Nephron (organoid): Measurements from ENCODE around the gene ADSS1.

Source experiments
- H3K27ac Mint-ChIP-seq, 3 experiments: 2 replicates each; pipeline ENCODE4 v1.8.0; 2020; ENCODE audit warnings: mixed read lengths in 3 of 3, mild to moderate bottlenecking in 2 of 3, moderate library complexity in 1 of 3
- H3K27me3 Mint-ChIP-seq: 2 replicates; pipeline ENCODE4 v1.8.0; 2021; ENCODE audit warnings: low read depth, mild to moderate bottlenecking, moderate library complexity, mixed read lengths
- H3K36me3 Mint-ChIP-seq: 2 replicates; pipeline ENCODE4 v1.8.0; 2020; ENCODE audit warnings: low read depth, mixed read lengths
- H3K4me1 Mint-ChIP-seq: 2 replicates; pipeline ENCODE4 v1.8.0; 2020; ENCODE audit warnings: mixed read lengths
- H3K4me3 Mint-ChIP-seq, 3 experiments: 2 replicates each; pipeline ENCODE4 v1.8.0; 2020; ENCODE audit warnings: mild to moderate bottlenecking in 3 of 3, mixed read lengths in 3 of 3, moderate library complexity in 2 of 3
- H3K9me3 Mint-ChIP-seq: 2 replicates; pipeline ENCODE4 v1.8.0; 2020; ENCODE audit warnings: mixed read lengths
- TF ChIP-seq, protein P1 (sequence below), 3 experiments: fragments of 200-600 bp; sonication (generic); IDR thresholded peaks; one replicate each; pipeline ENCODE4 v1.5.0; 2021; ENCODE audit warnings: antibody characterized with exemption in 3 of 3; ENCODE audit not compliant: unreplicated experiment in 3 of 3

The ADSS1 gene

DNA sequence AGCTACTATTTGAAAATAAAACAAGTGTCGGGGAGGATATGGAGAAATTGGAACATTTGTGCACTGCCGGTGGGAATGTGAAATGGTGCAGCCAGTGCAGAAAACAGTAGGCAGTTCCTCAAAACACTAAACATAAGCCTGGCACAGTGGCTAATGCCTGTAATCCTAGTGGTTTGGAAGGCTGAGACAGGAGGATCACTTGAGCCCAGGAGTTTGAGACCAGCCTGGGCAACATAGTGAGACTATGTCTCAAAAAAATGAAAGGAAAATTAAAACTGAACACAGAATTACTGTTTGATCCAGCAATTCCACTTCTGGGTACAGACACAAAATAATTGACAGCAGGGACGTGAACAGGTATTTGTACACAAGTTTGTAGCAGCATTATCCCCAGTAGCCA lies 41.5 kb downstream of the ADSS1 start:
- TF ChIP-seq, protein P1, sequence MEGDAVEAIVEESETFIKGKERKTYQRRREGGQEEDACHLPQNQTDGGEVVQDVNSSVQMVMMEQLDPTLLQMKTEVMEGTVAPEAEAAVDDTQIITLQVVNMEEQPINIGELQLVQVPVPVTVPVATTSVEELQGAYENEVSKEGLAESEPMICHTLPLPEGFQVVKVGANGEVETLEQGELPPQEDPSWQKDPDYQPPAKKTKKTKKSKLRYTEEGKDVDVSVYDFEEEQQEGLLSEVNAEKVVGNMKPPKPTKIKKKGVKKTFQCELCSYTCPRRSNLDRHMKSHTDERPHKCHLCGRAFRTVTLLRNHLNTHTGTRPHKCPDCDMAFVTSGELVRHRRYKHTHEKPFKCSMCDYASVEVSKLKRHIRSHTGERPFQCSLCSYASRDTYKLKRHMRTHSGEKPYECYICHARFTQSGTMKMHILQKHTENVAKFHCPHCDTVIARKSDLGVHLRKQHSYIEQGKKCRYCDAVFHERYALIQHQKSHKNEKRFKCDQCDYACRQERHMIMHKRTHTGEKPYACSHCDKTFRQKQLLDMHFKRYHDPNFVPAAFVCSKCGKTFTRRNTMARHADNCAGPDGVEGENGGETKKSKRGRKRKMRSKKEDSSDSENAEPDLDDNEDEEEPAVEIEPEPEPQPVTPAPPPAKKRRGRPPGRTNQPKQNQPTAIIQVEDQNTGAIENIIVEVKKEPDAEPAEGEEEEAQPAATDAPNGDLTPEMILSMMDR (IDR thresholded peaks at IDR 0.05; ENCODE audit: unreplicated experiment in 3 of 3) = no peak
- Mint-ChIP-seq H3K9me3 (peaks cover 14% of the 10 kb centered on the region), H3K36me3 (peaks cover 57% of the 10 kb centered on the region), H3K27me3 (no peaks in the 10 kb centered on the region), H3K4me1 (peaks cover 8% of the 10 kb centered on the region), H3K4me3 (no peak overlapping the region), H3K27ac (no peak overlapping the region)

DNA sequence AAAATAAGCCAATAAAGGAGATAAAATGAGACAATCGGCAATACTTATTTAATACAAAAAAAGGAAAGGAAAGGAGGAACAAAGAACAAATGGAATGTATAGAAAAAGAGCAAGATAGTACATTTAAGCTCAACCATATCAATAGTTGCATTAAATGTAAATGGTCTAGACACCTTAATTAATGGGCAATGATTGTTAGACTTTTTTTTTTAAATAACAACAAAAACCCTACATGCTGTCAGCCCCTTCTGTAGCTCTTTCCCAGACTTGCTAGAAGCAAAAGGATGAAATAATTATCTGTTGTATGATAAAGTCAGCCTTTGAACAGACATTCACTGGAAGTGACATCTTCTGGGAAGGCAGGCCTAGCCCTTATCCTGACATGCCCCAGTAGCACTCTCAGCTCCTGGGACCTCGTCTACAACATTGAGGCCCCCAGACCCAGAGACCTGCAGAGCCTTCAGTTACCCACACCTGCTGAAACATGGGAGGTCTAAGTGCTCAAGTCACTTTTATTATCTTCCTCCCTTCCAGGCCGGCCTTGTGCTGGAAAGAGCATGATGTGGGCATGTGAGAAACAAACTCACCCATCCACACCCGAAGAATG lies 42.3 kb downstream of the ADSS1 start:
- Mint-ChIP-seq H3K36me3 (peaks cover 58% of the 10 kb centered on the region), H3K27me3 (no peaks in the 10 kb centered on the region), H3K27ac (no peak overlapping the region), H3K9me3 (peaks cover 11% of the 10 kb centered on the region), H3K4me1 (peaks cover 8% of the 10 kb centered on the region), H3K4me3 (no peak overlapping the region)
- TF ChIP-seq, protein P1 (IDR thresholded peaks at IDR 0.05; ENCODE audit: unreplicated experiment in 3 of 3) = no peak

GRCh38 chr14:104766863-104767633 lies 43.0 kb downstream of the ADSS1 start:
- no peaks in the 10 kb centered on the region for H3K27me3 Mint-ChIP-seq
- H3K27ac Mint-ChIP-seq = no peak overlapping the region
- TF ChIP-seq, protein P1 (IDR thresholded peaks at IDR 0.05; ENCODE audit: unreplicated experiment in 3 of 3) = no peak
- peaks cover 57% of the 10 kb centered on the region for H3K36me3 Mint-ChIP-seq
- peaks cover 8% of the 10 kb centered on the region for H3K4me1 Mint-ChIP-seq
- no peak overlapping the region for H3K4me3 Mint-ChIP-seq
- H3K9me3 Mint-ChIP-seq = peaks cover 10% of the 10 kb centered on the region

DNA sequence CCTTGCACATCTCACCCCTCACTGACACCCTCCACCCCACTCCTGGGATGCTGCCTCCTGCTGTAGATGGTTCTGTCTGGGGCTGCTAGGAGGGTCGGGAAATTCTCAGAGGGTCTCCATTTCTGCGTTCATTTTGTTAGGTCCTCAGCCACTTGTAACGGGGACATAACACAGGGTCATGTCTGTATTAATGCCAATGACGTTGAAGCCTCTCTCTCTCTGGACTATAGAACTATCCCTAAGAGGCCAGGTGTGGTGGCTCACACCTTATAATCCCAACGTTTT lies 43.5 kb downstream of the ADSS1 start:
- peaks cover 6% of the 10 kb centered on the region for H3K9me3 Mint-ChIP-seq
- H3K27ac Mint-ChIP-seq = peak overlapping the region in 1 of 3 experiments; percentile 25
- H3K4me3 Mint-ChIP-seq = no peak overlapping the region
- TF ChIP-seq, protein P1 (IDR thresholded peaks at IDR 0.05; ENCODE audit: unreplicated experiment in 3 of 3) = no peak
- H3K36me3 Mint-ChIP-seq = peaks cover 57% of the 10 kb centered on the region
- H3K4me1 Mint-ChIP-seq = peaks cover 8% of the 10 kb centered on the region
- H3K27me3 Mint-ChIP-seq = no peaks in the 10 kb centered on the region

DNA sequence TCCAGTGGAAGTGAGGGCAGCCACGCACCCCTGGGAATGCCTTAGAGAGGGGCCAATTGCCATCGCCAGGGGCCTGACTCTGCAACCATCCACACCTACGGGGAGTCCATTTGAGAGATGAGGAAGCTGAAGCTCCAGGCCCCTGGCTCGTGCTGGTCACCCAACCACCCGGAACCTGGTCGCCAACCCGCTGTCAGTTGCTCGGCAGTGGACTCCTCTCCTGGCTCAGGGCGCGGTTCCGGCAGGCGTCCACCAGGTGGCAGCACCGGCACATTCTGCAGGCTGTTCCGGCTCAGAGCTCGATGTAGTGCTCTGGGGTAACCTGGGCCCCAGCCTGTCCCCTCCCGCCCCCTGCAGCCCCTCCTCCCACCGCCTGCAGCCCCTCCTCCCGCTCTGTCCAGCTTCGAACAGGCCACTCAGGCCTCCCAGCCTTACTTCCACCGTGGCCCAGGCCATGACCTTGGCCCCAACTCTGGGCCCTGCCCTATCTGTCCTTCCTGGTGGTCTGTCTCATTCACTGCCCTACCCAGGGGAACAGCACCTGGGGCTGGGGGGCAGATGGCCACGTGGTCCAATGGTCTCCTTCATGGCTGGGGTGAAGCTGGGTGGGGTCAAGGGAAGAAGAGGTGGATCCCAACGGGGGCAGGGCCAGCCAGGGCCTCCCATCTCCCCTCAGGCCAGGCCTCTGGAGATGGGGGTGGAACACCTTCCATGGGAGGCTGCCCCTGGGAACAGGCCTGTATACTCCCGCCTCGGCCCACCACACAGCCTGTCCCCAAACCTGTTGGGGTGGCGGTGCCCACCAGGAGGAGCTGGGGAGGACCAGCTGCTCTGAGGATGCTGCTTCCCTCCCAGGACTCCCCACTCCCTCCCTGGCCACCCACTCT lies 44.7 kb downstream of the ADSS1 start:
- TF ChIP-seq, protein P1 (IDR thresholded peaks at IDR 0.05; ENCODE audit: unreplicated experiment in 3 of 3) = peak; percentile 87 to 94 (median 90)
- Mint-ChIP-seq H3K4me3 (no peak overlapping the region), H3K4me1 (peaks cover 8% of the 10 kb centered on the region), H3K36me3 (peaks cover 56% of the 10 kb centered on the region), H3K9me3 (peaks cover 6% of the 10 kb centered on the region), H3K27ac (peak overlapping the region in 1 of 3 experiments; percentile 60), H3K27me3 (no peaks in the 10 kb centered on the region)
